T-helper 2 cell (primary cell): ENCODE data around the gene LCTL.
A peak's percentile ranks its signal among the peaks of the same experiment; 100 is the strongest.

Experiments used
- DNase-seq, 5 experiments: peaks; one replicate each; pipeline versions ENCODE4 v3.0.0 to v3.0.0-alpha.2; 2012 to 2022

LCTL gene

DNA sequence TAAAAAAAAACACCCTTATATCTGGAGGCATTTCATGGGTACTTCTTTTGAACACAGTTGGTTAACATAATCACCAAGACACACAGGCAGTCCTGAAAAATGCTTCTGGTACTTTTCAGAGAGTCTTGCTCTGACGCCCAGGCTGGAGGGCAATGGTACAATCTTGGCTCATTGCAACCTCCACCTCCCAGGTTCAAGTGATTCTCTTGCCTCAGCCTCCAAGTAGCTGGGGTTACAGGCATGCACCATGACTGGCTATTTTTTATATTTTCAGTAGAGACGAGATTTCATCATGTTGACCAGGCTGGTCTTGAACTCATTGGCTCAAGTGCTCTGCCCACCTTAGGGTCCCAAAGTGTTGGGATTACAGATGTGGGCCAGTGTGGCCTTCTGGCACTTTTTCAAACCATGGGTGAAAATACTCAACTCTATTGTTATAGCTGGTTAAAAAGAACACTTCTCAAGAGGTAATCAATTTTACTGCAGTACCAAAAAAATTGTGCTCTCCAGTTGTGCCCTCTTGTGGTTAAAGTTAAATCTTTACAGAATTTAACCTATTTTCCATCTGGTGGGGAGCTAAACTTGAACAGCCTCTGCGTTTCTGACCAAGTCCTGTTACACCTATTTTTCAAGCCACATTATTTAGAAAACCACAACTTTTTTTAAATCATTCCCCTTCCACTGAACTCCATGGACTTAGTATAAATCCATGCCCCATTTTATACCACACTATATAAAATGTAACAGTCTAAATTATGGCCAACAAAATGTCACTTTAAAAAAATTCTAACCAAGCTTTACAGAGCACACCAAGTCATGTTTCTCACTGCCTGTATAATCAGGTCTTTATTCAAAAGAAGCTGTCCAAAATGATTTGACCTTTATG is 67.1 kb downstream of the LCTL start:
- DNase-seq: peak in 2 of 5 experiments; percentile 24 to 67
